ENCODE data around the gene FZD8.

DNA sequence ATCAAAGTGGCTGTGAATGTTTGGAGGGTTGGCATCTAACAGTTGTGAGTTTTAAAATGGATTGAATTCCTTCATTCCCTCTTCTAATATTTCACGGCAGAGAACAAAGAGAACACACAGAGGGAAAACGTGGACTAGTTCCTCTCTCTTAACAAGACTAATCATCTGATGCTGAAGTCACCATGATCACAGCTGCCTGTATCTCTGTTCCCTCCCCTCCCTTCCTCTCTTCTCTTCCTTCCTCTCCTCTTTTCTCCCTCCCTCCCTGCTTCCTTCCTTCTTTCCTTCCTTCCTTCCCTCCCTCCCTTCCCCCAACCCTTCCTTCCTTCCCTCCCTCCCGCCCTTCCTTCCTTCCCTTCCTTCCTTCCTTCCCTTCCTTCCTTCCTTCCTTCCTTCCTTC is 47.0 kb downstream of the FZD8 start:
- TF ChIP-seq CTCF (optimal IDR thresholded peaks at IDR 0.05 in 1 of 3, IDR thresholded peaks at IDR 0.05 in 1 of 3, conservative IDR thresholded peaks at IDR 0.05 in 1 of 3; ENCODE audit: extremely low read depth in 1 of 3, insufficient read depth in 2 of 3, low read length in 3 of 3) = no peak
- no peak for TF ChIP-seq EZH2 (IDR thresholded peaks at IDR 0.05; ENCODE audit: low read length)

Measured in keratinocyte (primary cell).